ENCODE results near the gene TSPAN3.

- no peak for TF ChIP-seq CTCF (IDR thresholded peaks at IDR 0.05; ENCODE audit: insufficient read depth, low read depth, low read length)
- TF ChIP-seq EZH2 (IDR thresholded peaks at IDR 0.05; ENCODE audit: insufficient read depth, low read length): no peak
These were observed 38.1 kb downstream of the TSPAN3 start for GRCh38 chr15:77032647-77033416.

Measured in astrocyte (in vitro differentiated cells and primary cell).